Spleen (tissue), 7 donors: ENCODE results near the gene SNX27.

Experiments
- POLR2A ChIP-seq, 3 donors: fragments of 450-650 bp; IDR thresholded peaks; one replicate each; pipeline ENCODE4 v1.5.1; 2017; ENCODE audit warnings: antibody characterized with exemption in 3 of 3, mild to moderate bottlenecking in 1 of 3
- POLR2AphosphoS5 ChIP-seq, 3 donors: sonication (generic); formaldehyde crosslinking; IDR thresholded peaks; one replicate each; pipeline ENCODE4 v1.5.1; 2017; ENCODE audit warnings: antibody characterized with exemption in 3 of 3
- TF ChIP-seq, protein P1 (sequence below), 11 experiments: fragments of 200-600 bp in 7 of 11; fragments of 450-650 bp in 4 of 11; sonication (generic) in 4 of 11; IDR thresholded peaks in 8 of 11; conservative IDR thresholded peaks in 3 of 11; 1 replicate in 7 of 11; 2 replicates in 4 of 11; pipeline versions ENCODE4 v1.4.0 to v1.8.0; 2016 to 2021; ENCODE audit warnings: antibody characterized with exemption in 11 of 11, inconsistent platforms in 4 of 11, mild to moderate bottlenecking in 1 of 11
- donor health status: DM: no; HTN: no; CAD: no; lungs with moderate emphysema.
- donor health status: DM: no; HTN: no; CAD: no.
- donor health status: DM: no; HTN: no; CAD: no.

DNA sequence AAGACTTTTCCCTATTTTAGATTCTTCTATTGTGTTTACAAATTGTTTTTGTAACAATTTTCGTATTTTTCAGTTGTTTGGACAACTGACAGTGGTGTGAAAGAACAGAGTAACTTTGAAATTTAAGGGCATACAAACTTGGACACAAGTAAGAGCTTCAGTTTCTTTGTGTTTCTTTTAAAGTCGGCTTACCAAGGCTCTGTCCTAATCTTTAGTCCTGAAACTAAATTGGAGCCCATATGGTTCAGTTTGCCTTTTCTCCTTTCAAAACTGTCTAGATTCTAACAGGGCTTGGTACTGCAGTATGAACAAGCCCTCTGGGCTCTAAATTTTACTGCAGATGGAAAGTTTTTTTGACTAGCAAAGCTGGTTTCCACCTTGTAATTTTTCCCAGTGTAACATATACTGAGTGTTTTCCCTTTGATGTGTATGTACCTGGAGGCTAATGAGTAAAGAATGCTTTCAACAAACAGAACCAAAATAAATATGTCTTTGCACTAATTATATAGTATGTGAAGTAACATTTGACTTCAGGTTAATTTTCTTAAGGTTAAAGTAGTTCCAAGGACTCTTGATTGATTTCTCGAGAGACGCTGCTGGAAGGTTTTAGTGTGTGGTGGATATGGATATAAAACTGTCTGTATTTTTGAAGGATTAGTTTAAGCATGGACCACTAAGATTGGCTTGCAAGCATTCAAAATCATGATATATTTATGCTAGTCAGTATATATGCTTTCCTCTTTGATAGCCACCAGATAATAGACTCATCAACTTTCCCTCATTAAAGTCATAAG lies 4.1 kb downstream of the SNX27 start:
- TF ChIP-seq POLR2A (IDR thresholded peaks at IDR 0.05) (no peak), POLR2AphosphoS5 (IDR thresholded peaks at IDR 0.05) (no peak)
- TF ChIP-seq, protein P1, sequence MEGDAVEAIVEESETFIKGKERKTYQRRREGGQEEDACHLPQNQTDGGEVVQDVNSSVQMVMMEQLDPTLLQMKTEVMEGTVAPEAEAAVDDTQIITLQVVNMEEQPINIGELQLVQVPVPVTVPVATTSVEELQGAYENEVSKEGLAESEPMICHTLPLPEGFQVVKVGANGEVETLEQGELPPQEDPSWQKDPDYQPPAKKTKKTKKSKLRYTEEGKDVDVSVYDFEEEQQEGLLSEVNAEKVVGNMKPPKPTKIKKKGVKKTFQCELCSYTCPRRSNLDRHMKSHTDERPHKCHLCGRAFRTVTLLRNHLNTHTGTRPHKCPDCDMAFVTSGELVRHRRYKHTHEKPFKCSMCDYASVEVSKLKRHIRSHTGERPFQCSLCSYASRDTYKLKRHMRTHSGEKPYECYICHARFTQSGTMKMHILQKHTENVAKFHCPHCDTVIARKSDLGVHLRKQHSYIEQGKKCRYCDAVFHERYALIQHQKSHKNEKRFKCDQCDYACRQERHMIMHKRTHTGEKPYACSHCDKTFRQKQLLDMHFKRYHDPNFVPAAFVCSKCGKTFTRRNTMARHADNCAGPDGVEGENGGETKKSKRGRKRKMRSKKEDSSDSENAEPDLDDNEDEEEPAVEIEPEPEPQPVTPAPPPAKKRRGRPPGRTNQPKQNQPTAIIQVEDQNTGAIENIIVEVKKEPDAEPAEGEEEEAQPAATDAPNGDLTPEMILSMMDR (IDR thresholded peaks at IDR 0.05 in 8 of 11, conservative IDR thresholded peaks at IDR 0.05 in 3 of 11) = no peak
